C4-2B (cell line): ENCODE measurements around the gene EMP1.

Experiments
- ZFX ChIP-seq: fragments of 450-650 bp; IDR thresholded peaks from 2 replicates; pipeline ENCODE4 v1.6.1; 2017
- TF ChIP-seq, protein P1 (sequence below): fragments of 450-650 bp; conservative IDR thresholded peaks from 2 replicates; pipeline ENCODE4 v1.5.1; 2017; ENCODE audit warnings: mild to moderate bottlenecking

DNA sequence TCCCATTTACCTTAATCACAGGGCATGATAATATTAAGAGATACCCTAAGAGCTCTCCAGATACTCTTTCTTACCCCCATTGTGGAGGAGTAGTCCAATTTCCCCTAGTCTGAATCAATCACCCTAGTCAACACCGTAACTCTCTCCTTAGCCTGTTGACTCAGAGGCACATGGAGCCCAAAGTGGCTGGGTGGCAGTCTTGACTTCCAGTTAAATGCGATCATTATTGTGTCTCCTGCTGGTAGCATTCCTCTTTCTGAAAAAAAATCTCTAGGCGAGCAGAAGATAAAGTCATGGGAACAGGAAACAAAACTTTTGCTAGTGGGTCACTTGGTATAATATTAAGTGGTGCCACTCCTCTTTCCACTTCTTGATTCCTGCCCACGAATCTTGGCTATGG lies 46.4 kb downstream of the EMP1 start:
- TF ChIP-seq, protein P1, sequence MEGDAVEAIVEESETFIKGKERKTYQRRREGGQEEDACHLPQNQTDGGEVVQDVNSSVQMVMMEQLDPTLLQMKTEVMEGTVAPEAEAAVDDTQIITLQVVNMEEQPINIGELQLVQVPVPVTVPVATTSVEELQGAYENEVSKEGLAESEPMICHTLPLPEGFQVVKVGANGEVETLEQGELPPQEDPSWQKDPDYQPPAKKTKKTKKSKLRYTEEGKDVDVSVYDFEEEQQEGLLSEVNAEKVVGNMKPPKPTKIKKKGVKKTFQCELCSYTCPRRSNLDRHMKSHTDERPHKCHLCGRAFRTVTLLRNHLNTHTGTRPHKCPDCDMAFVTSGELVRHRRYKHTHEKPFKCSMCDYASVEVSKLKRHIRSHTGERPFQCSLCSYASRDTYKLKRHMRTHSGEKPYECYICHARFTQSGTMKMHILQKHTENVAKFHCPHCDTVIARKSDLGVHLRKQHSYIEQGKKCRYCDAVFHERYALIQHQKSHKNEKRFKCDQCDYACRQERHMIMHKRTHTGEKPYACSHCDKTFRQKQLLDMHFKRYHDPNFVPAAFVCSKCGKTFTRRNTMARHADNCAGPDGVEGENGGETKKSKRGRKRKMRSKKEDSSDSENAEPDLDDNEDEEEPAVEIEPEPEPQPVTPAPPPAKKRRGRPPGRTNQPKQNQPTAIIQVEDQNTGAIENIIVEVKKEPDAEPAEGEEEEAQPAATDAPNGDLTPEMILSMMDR, result no peak
- TF ChIP-seq ZFX, result no peak
